ENCODE results near the gene ADAM15. TPM values are rescaled to one million over a fixed set of nuclear protein-coding genes. Genes with fewer than 3 reads are reported as not detected.

The ADAM15 gene
- total and polyA plus RNA-seq, 4 donors, result 10.8 to 26.8 (median 17.5) TPM

DNA sequence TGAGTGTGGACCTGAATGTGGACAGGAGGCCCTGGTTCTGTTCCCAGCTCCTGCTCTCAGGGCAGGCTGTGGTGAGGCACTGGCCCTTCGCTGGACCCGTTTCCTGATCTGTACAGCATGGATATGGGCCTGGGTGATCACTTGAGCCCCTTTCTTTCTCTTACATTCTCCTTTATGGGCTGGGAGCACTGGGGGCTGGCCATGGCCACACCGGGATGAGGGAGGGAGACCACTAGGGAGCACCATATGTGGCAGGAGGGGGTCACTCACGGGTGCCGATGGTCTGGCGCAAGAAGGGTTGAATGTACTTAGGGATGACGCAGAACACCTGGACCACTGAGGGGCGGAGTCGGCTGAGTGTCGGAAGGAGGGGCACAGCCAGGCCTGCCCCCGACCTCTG, 20.2 kb upstream of the ADAM15 start:
- H3K9me3 ChIP-seq (ENCODE audit: control insufficient read depth in 4 of 4, low read length in 3 of 4), result no peaks in the 10 kb centered on the region
- no peak for TF ChIP-seq ATF3 (IDR thresholded peaks at IDR 0.05)
- no peak for TF ChIP-seq NR2F2 (IDR thresholded peaks at IDR 0.05)
- TF ChIP-seq SP1 (IDR thresholded peaks at IDR 0.05), result no peak
- TF ChIP-seq RXRA (IDR thresholded peaks at IDR 0.05), result no peak
- TF ChIP-seq TAF1 (conservative IDR thresholded peaks at IDR 0.05), result no peak
- no peak for TF ChIP-seq EGR1 (IDR thresholded peaks at IDR 0.05; ENCODE audit: low read depth in 2 of 2)
- TF ChIP-seq FOXA1 (IDR thresholded peaks at IDR 0.05), result no peak
- no peak for TF ChIP-seq YY1 (IDR thresholded peaks at IDR 0.05)
- TF ChIP-seq CTCF (IDR thresholded peaks at IDR 0.05; ENCODE audit: low read depth, low read length, missing input control), result no peak
- TF ChIP-seq, protein P1, sequence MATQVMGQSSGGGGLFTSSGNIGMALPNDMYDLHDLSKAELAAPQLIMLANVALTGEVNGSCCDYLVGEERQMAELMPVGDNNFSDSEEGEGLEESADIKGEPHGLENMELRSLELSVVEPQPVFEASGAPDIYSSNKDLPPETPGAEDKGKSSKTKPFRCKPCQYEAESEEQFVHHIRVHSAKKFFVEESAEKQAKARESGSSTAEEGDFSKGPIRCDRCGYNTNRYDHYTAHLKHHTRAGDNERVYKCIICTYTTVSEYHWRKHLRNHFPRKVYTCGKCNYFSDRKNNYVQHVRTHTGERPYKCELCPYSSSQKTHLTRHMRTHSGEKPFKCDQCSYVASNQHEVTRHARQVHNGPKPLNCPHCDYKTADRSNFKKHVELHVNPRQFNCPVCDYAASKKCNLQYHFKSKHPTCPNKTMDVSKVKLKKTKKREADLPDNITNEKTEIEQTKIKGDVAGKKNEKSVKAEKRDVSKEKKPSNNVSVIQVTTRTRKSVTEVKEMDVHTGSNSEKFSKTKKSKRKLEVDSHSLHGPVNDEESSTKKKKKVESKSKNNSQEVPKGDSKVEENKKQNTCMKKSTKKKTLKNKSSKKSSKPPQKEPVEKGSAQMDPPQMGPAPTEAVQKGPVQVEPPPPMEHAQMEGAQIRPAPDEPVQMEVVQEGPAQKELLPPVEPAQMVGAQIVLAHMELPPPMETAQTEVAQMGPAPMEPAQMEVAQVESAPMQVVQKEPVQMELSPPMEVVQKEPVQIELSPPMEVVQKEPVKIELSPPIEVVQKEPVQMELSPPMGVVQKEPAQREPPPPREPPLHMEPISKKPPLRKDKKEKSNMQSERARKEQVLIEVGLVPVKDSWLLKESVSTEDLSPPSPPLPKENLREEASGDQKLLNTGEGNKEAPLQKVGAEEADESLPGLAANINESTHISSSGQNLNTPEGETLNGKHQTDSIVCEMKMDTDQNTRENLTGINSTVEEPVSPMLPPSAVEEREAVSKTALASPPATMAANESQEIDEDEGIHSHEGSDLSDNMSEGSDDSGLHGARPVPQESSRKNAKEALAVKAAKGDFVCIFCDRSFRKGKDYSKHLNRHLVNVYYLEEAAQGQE (IDR thresholded peaks at IDR 0.05), result no peak
- no peak for TF ChIP-seq HNF4G (IDR thresholded peaks at IDR 0.05)
- TF ChIP-seq FOXA2 (IDR thresholded peaks at IDR 0.05), result no peak
- no peak for TF ChIP-seq JUND (IDR thresholded peaks at IDR 0.05)
- TF ChIP-seq GABPA (IDR thresholded peaks at IDR 0.05 in 1 of 2, conservative IDR thresholded peaks at IDR 0.05 in 1 of 2), result no peak
- TF ChIP-seq, protein P2, sequence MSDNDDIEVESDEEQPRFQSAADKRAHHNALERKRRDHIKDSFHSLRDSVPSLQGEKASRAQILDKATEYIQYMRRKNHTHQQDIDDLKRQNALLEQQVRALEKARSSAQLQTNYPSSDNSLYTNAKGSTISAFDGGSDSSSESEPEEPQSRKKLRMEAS (IDR thresholded peaks at IDR 0.05), result no peak
- no peak overlapping the region for H3K4me3 ChIP-seq (ENCODE audit: low read depth in 1 of 3, low read length in 3 of 3)
- H3K27ac ChIP-seq (ENCODE audit: low read depth in 1 of 2, low read length in 2 of 2), result no peak overlapping the region
- DNase-seq (ENCODE audit: low spot score), result no peak
- H3K27me3 ChIP-seq (ENCODE audit: control insufficient read depth in 4 of 4, insufficient read depth in 4 of 4, low read length in 3 of 4), result no peaks in the 10 kb centered on the region
- no peaks in the 10 kb centered on the region for H3K4me1 ChIP-seq (ENCODE audit: control insufficient read depth in 4 of 4, insufficient read depth in 4 of 4, low read length in 3 of 4)
- no peak overlapping the region for H3K9ac ChIP-seq (ENCODE audit: low read depth in 1 of 2, low read length in 2 of 2)
- 94% methylated on average over 11 of the region's 11 CpGs for WGBS
- H3K36me3 ChIP-seq (ENCODE audit: control insufficient read depth in 4 of 4, insufficient read depth in 3 of 4, low read depth in 1 of 4, low read length in 3 of 4), result no peaks in the 10 kb centered on the region

GRCh38 chr1:155032886-155033285, 18.2 kb upstream of the ADAM15 start:
- H3K4me3 ChIP-seq (ENCODE audit: low read depth in 1 of 3, low read length in 3 of 3), result no peak overlapping the region
- H3K36me3 ChIP-seq (ENCODE audit: control insufficient read depth in 4 of 4, insufficient read depth in 3 of 4, low read depth in 1 of 4, low read length in 3 of 4), result no peaks in the 10 kb centered on the region
- no peaks in the 10 kb centered on the region for H3K27me3 ChIP-seq (ENCODE audit: control insufficient read depth in 4 of 4, insufficient read depth in 4 of 4, low read length in 3 of 4)
- DNase-seq (ENCODE audit: low spot score), result no peak
- 95% methylated on average over 12 of the region's 12 CpGs for WGBS
- peaks cover 0 to under 1% (median 0%) of the 10 kb centered on the region in 4 donors for H3K4me1 ChIP-seq (ENCODE audit: control insufficient read depth in 4 of 4, insufficient read depth in 4 of 4, low read length in 3 of 4)
- no peak overlapping the region for H3K27ac ChIP-seq (ENCODE audit: low read depth in 1 of 2, low read length in 2 of 2)
- TF ChIP-seq HNF4A (conservative IDR thresholded peaks at IDR 0.05), result no peak
- TF ChIP-seq CTCF (IDR thresholded peaks at IDR 0.05; ENCODE audit: low read depth, low read length, missing input control), result no peak
- no peak for TF ChIP-seq RXRA (IDR thresholded peaks at IDR 0.05)
- TF ChIP-seq SP1 (IDR thresholded peaks at IDR 0.05), result no peak
- TF ChIP-seq RAD21 (IDR thresholded peaks at IDR 0.05), result no peak
- TF ChIP-seq, protein P1 (IDR thresholded peaks at IDR 0.05), result no peak
- H3K9ac ChIP-seq (ENCODE audit: low read depth in 1 of 2, low read length in 2 of 2), result no peak overlapping the region
- H3K9me3 ChIP-seq (ENCODE audit: control insufficient read depth in 4 of 4, low read length in 3 of 4), result no peaks in the 10 kb centered on the region
